Fibroblast of skin of left biceps (primary cell): ENCODE data around the gene PAFAH1B1.

Experiments used
- DNase-seq, 2 experiments: peaks; one replicate each; pipeline ENCODE4 v3.0.0-alpha.2; 2013; ENCODE audit warnings: low read depth in 2 of 2

The PAFAH1B1 gene

DNA sequence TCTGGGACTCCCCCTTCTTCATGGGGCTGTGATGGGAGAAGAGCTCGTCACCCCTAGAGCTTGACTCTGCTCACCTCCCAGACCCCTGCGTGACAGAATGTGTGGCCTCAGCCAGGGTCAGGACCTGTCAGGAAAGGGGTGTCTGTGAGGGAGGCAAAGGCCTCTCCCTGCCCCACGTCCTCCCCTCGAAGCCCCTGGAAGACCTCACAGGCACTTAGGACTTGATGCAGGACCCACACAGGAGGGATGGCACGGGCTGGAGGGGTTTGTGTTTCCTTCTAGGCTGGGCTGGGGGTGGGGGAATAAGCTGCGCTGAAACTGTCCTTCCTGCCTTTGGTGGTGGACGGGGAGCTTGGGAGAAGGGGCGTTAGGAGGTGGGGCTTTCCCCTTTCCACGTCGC lies 129.2 kb downstream of the PAFAH1B1 start:
- DNase-seq: no peak

DNA sequence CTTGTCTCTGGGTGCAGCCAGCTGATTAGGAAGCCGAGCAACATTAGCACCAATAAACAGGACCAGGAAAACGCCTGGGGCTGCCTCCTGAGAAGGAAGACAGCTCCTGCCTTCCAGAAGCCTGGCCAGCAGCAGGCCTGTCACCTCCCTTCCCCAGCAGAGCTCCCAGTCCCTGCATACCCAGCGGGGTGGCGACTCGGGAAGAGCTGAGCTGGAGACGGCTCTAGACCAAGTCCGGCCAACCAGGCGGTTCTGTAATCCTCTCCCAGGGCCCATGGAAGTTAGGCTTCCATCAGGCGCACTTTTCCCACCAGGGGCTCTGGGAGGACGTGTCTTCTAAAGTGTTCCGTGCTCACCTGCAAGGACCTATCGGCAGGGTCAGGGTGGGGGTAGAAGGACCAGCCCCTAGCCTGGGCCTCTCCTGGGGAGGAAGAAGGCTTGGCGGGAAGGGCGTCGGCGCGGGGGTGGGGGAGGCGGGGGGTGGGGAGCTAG lies 130.1 kb downstream of the PAFAH1B1 start:
- no peak for DNase-seq

DNA sequence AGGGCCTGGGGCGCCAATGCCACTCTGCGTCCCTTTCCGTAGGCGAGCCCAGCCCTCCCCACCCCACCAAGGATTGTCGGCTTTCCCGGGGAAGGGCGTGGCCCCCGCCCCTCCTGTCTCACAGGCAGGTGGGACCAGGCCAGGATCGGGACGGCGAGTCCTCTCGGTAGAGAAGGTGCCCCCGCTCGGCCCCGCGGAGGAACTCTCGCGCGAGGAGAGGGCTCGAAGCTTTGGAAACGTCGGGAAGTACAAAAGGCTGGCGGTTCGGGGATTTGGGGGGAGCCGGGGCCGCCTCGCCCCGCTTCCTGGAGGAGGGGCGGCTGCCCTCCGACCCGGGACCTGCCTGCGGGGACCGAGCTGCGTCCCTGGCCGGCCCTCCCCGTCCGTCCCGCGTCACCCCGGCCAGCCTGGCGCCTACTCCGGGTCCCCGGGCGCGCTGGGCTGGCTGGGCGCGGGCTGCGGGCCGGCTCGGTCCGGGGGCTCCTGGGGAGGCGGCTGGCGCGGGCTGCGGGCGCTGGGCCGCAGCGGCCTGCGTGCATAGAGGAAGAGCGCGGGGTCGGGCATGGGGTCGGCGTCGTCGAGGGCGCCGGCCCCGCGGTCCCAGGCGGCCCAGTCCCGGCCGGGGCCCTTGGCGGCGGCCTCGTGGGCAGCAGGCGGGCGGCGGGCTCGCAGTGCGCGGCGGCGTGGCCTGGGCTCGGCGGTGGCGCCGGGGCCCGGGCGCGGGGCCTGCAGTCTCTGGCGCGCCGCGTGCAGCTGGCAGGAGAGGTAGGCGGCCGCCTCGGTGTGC lies 130.7 kb downstream of the PAFAH1B1 start:
- DNase-seq: no peak

DNA sequence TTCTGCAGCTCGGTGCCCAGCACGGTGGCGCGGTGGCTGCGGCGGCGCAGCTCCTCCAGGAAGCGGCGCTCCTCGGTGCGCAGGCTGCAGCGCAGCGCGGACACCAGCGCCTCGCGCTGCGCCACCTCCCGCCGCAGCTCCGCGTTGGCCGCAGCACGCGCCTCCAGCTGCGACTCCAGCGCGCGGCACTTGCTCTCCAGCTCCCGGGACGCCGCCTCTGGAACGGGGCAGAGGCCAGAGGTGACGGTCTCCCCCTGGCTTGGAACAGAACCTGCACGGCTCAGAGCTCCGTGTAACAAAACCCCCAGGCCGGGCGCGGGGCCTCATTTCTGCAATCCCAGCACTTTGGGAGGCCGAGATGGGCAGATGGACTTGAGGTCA lies 131.3 kb downstream of the PAFAH1B1 start:
- DNase-seq: no peak

DNA sequence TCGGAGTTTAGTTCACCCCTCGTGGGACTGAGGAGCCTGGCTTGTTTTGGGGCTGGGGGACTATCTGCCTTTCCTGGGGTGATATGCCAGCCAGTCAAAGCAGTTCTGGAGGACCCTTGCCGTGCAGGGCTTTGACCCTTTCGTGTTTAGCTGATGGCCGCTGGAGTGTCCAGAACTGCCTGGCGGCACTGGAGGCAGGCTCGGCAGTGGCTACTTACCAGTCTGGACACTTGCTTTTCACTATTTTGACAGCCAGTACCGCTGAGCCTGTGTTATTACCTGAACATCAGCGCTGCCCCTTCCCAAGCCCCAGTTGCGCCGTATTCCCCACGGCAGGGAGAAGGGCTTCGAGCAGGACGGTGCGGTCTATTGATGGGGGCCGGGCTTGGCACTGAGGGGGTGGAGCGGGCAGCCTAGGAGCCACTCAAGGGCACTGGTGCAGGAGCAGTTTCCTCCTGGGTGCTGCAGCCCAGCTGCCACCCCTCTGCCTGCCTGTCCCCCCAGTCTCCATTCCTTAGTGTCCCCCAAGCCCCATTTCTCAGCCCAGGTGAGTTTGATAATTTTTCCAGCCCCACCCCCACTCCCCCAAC lies 137.4 kb downstream of the PAFAH1B1 start:
- no peak for DNase-seq

DNA sequence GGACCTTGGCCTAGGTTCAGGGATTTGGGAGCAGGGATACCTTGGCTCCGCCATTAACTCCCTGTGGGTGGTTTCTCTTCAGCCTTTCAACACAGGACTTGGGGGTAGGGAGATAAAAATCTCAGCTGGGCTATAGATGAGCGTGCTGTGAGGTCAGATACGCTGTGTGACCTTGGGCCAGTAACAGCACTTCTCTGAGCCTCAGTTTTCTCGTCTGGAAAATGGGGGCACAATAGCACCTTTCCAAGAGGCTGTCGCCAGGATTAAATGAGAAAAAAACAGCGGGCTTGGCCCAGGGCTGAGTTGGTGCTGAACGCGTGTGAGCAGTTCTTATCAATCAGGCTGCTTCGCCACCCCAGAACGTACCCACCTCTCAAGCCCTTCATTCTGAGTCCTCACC lies 138.4 kb downstream of the PAFAH1B1 start:
- DNase-seq: no peak

DNA sequence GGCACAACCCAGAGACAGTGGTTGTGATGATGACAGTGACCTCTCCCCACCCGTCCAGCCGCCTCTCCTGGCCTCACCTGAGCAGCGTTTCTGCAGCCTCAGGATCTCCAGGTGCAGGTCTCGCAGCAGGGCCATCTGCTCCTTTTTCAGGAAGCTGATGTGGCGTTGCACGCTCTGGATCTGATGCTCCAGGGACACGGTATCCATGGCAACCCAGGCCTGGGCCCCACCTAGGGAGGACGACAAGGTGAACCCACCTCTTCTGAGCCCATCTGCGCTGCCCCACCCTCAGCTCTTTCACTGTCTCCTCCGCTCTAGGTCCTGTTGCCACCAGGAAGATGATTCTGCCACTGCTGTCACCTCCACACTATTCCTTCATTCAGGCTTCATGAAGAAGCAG lies 141.5 kb downstream of the PAFAH1B1 start:
- no peak for DNase-seq
